ENCODE measurements around the gene DDX3X.

DNA sequence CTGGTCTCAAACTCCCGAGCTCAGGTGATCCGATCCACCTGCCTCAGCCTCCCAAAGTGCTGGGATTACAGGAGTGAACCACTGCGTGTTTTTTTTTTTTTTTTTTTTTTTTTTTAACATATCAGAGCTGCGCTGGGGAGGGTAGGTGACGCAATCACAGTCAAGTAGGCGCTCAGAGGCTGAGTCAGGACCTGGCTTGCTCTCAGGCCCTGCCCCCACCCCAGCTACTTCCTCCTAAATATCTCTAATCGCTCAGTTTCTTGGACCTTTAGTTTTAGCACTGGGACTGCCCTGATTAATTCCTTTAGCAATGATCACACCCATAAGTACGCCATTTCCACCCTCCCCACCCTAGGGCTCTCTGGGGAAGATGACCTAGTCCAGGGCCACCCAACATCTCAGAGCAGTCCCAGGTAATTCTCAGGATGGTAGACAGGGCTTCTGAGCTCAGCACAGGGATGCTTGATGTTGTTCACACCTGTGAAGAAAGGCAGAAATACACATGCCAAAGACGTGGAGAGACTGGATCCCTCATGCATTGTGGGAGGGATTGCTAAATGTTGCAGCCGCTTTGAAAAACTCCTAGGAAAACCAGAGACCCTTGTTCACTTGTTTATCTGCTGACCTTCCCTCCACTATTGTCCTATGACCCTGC lies 50.2 kb downstream of the DDX3X start:
- TF ChIP-seq EZH2 (IDR thresholded peaks at IDR 0.05; ENCODE audit: low read depth, unreplicated experiment) (no peak), ZNF331 (CRISPR knock-in tag; IDR thresholded peaks at IDR 0.05; ENCODE audit: low read depth) (no peak), POLR2AphosphoS5 (IDR thresholded peaks at IDR 0.05; ENCODE audit: low read depth) (no peak), CREB1 (CRISPR knock-in tag; IDR thresholded peaks at IDR 0.05; ENCODE audit: low read depth) (no peak), EZH2phosphoT487 (IDR thresholded peaks at IDR 0.05; ENCODE audit: unreplicated experiment) (no peak)
- TF ChIP-seq, protein P1, sequence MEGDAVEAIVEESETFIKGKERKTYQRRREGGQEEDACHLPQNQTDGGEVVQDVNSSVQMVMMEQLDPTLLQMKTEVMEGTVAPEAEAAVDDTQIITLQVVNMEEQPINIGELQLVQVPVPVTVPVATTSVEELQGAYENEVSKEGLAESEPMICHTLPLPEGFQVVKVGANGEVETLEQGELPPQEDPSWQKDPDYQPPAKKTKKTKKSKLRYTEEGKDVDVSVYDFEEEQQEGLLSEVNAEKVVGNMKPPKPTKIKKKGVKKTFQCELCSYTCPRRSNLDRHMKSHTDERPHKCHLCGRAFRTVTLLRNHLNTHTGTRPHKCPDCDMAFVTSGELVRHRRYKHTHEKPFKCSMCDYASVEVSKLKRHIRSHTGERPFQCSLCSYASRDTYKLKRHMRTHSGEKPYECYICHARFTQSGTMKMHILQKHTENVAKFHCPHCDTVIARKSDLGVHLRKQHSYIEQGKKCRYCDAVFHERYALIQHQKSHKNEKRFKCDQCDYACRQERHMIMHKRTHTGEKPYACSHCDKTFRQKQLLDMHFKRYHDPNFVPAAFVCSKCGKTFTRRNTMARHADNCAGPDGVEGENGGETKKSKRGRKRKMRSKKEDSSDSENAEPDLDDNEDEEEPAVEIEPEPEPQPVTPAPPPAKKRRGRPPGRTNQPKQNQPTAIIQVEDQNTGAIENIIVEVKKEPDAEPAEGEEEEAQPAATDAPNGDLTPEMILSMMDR (conservative IDR thresholded peaks at IDR 0.05; ENCODE audit: low read depth in 2 of 2): no peak
- TF ChIP-seq, protein P2, sequence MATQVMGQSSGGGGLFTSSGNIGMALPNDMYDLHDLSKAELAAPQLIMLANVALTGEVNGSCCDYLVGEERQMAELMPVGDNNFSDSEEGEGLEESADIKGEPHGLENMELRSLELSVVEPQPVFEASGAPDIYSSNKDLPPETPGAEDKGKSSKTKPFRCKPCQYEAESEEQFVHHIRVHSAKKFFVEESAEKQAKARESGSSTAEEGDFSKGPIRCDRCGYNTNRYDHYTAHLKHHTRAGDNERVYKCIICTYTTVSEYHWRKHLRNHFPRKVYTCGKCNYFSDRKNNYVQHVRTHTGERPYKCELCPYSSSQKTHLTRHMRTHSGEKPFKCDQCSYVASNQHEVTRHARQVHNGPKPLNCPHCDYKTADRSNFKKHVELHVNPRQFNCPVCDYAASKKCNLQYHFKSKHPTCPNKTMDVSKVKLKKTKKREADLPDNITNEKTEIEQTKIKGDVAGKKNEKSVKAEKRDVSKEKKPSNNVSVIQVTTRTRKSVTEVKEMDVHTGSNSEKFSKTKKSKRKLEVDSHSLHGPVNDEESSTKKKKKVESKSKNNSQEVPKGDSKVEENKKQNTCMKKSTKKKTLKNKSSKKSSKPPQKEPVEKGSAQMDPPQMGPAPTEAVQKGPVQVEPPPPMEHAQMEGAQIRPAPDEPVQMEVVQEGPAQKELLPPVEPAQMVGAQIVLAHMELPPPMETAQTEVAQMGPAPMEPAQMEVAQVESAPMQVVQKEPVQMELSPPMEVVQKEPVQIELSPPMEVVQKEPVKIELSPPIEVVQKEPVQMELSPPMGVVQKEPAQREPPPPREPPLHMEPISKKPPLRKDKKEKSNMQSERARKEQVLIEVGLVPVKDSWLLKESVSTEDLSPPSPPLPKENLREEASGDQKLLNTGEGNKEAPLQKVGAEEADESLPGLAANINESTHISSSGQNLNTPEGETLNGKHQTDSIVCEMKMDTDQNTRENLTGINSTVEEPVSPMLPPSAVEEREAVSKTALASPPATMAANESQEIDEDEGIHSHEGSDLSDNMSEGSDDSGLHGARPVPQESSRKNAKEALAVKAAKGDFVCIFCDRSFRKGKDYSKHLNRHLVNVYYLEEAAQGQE (IDR thresholded peaks at IDR 0.05; ENCODE audit: unreplicated experiment): no peak
- TF ChIP-seq, protein P3, sequence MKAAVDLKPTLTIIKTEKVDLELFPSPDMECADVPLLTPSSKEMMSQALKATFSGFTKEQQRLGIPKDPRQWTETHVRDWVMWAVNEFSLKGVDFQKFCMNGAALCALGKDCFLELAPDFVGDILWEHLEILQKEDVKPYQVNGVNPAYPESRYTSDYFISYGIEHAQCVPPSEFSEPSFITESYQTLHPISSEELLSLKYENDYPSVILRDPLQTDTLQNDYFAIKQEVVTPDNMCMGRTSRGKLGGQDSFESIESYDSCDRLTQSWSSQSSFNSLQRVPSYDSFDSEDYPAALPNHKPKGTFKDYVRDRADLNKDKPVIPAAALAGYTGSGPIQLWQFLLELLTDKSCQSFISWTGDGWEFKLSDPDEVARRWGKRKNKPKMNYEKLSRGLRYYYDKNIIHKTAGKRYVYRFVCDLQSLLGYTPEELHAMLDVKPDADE (IDR thresholded peaks at IDR 0.05): no peak

All from GM23338 (cell line).